GM21723 (cell line): ENCODE data around the gene TCF12.
"Not testable (repeated sequence)": the region's sequence is repeated elsewhere in the genome, so short reads cannot be mapped to it uniquely, and the experiment has no call there.

Source experiments
- ATAC-seq: cut with Tn5 transposase; IDR thresholded peaks from one replicate; pipeline ENCODE4 v1.9.1; 2021; ENCODE audit warnings: mild to moderate bottlenecking, moderate library complexity; ENCODE audit not compliant: unreplicated experiment

Gene TCF12

GRCh38 chr15:57124036-57124435 is 205.6 kb downstream of the TCF12 start:
- ATAC-seq, result no peak

DNA sequence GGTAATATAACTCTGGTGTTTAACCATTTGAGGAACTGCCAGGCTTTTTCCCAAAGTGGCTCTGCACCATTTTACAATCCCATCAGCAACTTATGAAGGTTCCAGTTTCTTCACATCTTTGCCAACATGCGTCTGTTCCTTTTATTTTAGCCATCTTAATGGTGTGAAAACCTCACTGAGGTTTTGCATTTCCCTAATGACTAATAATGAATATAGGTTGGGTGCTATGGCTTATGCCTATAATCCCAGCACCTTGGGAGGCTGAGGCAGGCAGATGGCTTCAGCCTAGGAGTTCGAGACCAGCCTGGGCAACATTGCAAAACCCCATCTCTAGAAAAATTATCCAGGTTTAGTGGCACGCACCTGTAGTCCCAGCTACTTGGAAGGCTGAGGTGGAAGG is 210.6 kb downstream of the TCF12 start:
- no peak for ATAC-seq

GRCh38 chr15:57130956-57131355 is 212.5 kb downstream of the TCF12 start:
- no peak for ATAC-seq

DNA sequence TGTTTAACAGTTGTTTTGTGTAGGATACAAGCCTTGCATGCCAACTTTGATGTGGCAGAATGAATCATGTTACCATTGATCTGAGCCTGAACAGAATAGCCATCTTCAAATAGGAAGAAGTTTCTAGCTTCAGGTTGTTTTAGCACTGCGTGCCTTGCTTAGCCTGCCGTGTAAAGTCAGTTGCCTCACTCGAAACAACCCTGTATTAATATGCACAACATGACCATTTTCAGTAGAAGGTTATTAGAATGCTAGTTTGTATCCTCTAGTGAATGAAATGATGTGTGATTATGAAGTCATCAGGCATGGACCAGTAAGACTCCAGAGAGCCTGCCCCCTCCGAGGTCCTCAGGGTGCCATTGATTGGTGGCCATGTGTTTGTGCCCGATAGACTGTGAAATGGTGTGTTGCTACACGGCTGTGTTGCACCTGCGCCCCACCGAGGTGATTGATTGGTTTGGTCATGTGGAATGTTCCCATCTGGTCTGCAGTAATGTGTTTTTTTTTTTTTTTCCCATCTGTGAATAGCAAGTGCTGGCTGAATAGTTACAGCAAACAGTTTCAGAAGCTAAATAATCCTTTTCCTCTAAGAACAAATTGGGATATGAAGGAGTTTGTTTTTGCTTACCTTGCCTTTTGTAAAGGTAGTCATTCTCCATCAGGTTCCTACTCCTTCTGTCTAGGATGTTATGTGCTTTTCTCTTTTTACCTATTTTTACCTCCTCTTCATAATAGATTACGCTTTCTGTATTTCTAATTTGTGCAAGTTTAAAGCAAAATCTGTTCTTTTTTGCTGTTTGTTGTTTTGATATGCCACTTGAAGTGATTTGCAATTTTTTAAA is 214.9 kb downstream of the TCF12 start:
- ATAC-seq, result no peak

DNA sequence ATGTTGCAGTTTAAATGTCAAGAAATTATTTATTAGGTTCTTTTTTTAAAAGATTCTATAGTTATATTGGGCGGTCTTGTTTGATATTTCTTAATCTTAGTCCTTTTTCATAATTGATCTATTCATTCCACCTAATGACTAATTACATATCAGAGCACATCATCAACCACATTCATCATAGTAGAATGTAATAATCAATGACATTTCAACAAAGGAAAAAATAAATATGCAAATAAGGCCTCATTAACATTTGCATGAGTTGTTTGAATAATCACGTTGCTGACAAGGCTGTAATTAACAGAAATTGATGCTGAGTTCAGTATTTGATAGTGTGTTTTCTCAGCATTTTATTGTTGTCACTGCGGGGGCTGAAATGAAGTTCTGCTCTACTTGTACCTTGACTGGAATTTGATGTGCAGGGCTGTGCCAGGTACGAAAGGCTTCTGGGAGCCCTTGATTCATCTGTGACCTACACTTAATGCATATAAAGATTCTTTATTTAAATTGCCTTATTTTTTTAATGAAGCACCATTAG is 215.7 kb downstream of the TCF12 start:
- no peak for ATAC-seq

DNA sequence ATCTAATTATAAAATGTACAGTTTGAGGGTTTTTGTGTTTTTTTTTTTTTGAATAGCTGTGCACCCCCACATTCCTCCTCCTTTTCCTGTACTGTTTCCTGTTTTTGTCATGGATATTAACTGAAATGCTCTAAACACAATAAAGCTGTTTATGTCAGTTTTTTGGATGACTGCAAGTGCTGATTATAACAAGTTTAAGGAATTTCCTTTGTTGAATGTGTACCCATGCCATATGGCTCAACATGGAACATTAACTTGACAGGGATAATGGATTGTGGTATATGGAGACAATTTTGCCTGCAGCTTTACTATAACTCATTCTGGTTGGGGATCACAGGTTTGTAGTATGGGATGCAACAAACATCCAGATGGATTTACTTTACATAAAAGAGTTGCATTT is 216.4 kb downstream of the TCF12 start:
- ATAC-seq, result no peak

- no peak for ATAC-seq
Measured at GRCh38 chr15:57135800-57136199, 217.4 kb downstream of the TCF12 start.

DNA sequence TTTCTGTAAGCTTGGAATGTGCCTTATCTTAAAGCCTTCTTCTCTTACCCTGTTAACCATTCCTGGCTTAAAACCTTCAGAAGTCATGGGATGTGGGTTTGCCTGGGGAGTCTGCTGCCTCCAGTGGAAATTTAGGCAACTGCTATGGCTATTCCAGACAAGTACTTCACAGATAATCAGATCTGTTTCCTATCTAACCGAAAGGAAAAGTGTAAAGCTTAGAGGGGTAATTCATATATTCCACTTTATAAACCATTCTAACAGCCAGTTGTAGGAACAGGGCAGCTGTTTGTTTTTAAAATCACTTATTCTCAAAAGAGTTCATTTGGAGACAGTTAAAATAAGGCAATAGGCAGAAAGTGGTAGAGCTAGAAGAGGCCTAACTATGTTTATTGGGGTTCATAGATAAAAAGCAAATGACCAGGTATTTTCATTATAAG is 219.9 kb downstream of the TCF12 start:
- ATAC-seq, result no peak

GRCh38 chr15:57143511-57144078 is 225.2 kb downstream of the TCF12 start:
- no peak for ATAC-seq

GRCh38 chr15:57144448-57144847 is 226.0 kb downstream of the TCF12 start:
- no peak for ATAC-seq

DNA sequence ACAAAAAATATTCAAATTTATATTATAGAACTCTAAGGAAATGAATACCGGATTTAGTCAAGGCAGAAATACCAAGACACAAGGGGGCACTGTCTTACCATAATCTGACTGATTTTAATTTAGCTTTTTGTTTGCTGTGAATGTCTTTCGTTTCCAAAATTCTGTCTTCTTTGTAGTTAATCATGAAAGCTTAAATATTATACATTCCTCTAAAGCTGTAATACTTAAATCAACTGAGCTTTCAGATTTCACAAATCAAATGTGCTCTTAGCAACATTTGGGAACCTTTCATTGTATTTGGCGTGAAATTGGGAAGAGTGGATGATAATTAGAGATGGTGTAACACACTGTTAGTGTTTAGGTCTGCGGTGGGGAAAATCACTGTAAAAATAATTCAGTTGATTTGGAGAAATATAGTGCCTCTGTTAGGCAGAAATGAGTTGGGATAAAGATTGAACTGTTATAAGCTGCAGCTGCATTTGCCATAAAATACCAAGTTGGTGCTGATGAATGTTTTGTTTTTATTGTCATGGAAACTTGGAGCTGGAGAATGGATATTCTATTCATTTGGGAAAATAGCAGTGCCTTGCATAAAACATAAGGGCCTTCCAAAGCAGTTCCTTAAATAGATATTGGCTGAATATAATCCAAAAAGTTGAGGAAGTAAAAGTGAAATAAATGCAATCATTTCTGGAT is 228.2 kb downstream of the TCF12 start:
- no peak for ATAC-seq

- no peak for ATAC-seq
Measured at GRCh38 chr15:57147621-57148020, 229.2 kb downstream of the TCF12 start.

DNA sequence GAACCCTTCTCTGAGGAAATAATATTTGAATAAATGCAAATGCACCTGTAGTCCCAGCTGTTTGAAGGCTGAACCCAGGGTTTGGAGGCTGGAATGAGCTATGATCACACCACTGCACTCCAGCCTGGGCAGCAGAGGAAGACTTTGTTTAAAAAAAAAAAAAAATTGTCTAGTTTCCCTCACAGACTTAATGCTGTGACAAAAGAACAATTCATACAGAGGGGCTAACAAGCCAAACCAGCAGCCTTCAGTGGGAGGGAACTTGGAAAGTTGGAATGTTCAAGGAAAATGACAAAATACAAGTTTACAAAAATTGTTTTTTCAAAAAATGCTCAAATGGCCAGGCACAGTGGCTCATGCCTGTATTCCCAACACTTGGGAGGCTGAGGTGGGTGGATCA is 229.8 kb downstream of the TCF12 start:
- no peak for ATAC-seq

- ATAC-seq, result no peak
Measured at GRCh38 chr15:57149196-57149595, 230.8 kb downstream of the TCF12 start.

GRCh38 chr15:57150066-57150865 is 231.8 kb downstream of the TCF12 start:
- ATAC-seq, result no peak

GRCh38 chr15:57150866-57151203 is 232.4 kb downstream of the TCF12 start:
- not testable (repeated sequence) for ATAC-seq

DNA sequence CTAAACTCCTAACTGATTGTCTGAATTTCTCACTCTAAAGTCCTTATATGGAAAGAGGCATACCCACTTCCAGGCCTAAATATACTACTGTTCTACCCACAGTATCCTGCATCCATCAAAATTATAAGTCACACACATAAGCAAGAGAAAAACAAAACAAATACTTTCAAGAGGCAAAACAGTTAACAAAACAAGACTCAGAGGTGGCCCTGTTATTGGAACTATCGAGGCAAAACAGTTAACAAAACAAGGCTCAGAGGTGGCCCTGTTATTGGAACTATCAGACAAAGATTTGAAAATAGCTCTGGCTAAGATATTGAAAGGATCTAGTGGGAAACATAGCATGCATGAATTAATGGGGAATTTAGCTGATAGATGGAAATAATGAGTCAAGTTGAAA is 233.7 kb downstream of the TCF12 start:
- ATAC-seq, result no peak

GRCh38 chr15:57152666-57153539 is 234.5 kb downstream of the TCF12 start:
- ATAC-seq, result no peak

DNA sequence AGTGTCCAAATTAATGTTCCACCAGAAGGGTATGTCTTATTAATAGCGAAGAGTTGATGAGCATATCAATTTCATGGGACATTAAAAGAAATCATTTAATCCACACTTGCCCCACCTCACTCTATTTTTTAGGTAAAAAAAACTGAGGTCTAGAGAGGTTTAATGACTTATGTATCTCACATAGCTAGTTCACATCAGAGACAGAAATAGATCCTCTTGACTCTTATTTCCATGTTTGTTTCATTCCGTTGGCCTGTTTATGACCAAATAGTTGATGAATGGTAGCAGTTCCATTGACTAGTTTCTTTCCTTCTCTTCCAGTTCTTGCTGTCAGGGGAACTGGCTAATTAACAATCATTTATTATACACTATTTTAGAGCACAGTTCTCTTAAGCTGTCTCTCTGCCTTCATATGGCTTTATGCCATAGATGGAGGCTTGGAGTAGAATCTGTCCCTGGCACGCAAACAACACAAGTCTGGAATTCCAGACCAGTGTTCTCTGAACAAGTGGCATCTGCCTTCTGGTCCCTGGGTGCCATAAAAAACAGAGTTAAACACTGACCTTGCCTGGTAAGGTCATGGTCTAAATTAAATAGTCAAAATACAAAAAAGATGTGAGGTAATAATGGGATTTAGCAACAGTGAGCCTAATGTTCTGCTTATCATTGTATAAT is 237.9 kb downstream of the TCF12 start:
- ATAC-seq, result no peak
